ENCODE data around the gene MC1R. TPM values are rescaled to one million over a fixed set of nuclear protein-coding genes. Genes with fewer than 3 reads are reported as not detected.
"Not testable (repeated sequence)": the region's sequence is repeated elsewhere in the genome, so short reads cannot be mapped to it uniquely, and the experiment has no call there.

MC1R gene
- total RNA-seq, 4 donors from 2014 or later = 2.0 to 5.0 (median 2.9) TPM

DNA sequence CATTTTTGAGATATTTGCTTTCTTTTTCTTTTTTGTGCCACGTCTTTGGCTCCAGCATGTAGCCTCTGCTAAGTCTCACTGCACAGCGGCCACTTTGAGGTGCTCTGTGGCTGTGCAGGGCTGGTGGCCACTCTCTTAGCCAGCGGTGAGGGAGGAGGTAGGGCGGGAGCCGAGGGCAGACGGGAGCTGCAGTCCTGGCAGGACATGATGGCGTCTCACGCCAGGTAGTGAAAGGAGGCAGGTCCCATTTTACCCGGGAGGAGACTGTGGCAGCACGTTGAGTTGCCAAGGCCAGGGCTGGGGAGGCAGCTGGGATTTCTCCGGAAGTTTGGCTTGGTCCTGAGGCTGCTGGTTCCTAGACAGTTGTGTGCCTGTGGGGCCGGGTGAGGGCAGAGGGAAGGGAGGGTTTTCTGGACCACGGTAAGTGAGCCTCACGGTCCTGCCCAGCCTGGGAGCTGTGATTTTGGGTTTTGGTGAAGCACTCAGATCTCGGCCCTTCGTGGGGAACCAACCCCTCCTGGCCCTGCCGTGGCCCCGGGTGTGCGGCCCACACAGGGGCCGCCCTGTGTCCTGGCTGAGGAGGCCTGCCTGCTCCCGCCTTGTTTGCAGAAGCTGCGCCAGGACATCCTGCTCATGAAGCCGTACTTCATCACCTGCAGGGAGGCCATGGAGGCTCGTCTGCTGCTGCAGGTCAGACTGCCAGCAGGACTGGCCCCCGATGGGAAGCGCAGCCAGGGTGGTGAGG is 44.3 kb downstream of the MC1R start:
- H3K36me3 ChIP-seq = peaks cover 6 to 92% (median 74%) of the 10 kb centered on the region in 4 donors

DNA sequence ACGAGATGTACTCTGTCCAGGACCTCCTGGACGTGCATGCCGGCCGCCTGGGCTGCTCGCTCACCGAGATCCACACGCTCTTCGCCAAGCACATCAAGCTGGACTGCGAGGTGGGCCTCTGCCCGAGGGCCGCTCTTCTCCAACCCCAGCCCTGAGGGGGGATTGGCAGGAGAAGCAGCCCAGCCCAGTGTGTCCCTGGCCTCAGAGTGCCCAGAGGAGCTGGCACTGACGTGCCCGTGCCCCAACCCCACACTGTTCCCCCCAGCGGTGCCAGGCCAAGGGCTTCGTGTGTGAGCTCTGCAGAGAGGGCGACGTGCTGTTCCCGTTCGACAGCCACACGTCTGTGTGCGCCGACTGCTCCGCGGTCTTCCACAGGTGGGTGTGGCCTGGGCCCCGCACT is 45.5 kb downstream of the MC1R start:
- TF ChIP-seq POLR2A (IDR thresholded peaks at IDR 0.05; ENCODE audit: low read depth) (no peak), POLR2AphosphoS5 (IDR thresholded peaks at IDR 0.05) (no peak), EP300 (IDR thresholded peaks at IDR 0.05) (no peak)
- TF ChIP-seq, protein P1, sequence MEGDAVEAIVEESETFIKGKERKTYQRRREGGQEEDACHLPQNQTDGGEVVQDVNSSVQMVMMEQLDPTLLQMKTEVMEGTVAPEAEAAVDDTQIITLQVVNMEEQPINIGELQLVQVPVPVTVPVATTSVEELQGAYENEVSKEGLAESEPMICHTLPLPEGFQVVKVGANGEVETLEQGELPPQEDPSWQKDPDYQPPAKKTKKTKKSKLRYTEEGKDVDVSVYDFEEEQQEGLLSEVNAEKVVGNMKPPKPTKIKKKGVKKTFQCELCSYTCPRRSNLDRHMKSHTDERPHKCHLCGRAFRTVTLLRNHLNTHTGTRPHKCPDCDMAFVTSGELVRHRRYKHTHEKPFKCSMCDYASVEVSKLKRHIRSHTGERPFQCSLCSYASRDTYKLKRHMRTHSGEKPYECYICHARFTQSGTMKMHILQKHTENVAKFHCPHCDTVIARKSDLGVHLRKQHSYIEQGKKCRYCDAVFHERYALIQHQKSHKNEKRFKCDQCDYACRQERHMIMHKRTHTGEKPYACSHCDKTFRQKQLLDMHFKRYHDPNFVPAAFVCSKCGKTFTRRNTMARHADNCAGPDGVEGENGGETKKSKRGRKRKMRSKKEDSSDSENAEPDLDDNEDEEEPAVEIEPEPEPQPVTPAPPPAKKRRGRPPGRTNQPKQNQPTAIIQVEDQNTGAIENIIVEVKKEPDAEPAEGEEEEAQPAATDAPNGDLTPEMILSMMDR (IDR thresholded peaks at IDR 0.05) = no peak
- 95% methylated on average over 13 of the region's 25 CpGs for WGBS
- no peak overlapping the region for H3K4me3 ChIP-seq
- H3K36me3 ChIP-seq = peaks cover 0 to 79% (median 62%) of the 10 kb centered on the region in 4 donors
- no peak for DNase-seq (ENCODE audit: extremely low spot score)
- no peaks in the 10 kb centered on the region for H3K9me3 ChIP-seq
- H3K27ac ChIP-seq (replicated peaks in 1 of 4) = no peak overlapping the region
- intact Hi-C loops (cut with DNase I) = no loop called here
- H3K4me1 ChIP-seq = no peaks in the 10 kb centered on the region
- H3K27me3 ChIP-seq = no peaks in the 10 kb centered on the region

More for the DNA sequence above, 44.3 kb downstream of the MC1R start:
- no peak for DNase-seq (ENCODE audit: extremely low spot score)
- no peaks in the 10 kb centered on the region for H3K27me3 ChIP-seq
- no peaks in the 10 kb centered on the region for H3K9me3 ChIP-seq
- intact Hi-C loops (cut with DNase I) = no loop called here
- H3K4me3 ChIP-seq = no peak overlapping the region
- TF ChIP-seq POLR2AphosphoS5 (IDR thresholded peaks at IDR 0.05) (no peak), EP300 (IDR thresholded peaks at IDR 0.05) (no peak), POLR2A (IDR thresholded peaks at IDR 0.05; ENCODE audit: low read depth) (no peak)
- TF ChIP-seq, protein P1 (IDR thresholded peaks at IDR 0.05) = no peak
- H3K27ac ChIP-seq (replicated peaks in 1 of 4) = no peak overlapping the region
- 87% methylated on average over 17 of the region's 26 CpGs for whole genome bisulfite sequencing
- H3K4me1 ChIP-seq = no peaks in the 10 kb centered on the region

DNA sequence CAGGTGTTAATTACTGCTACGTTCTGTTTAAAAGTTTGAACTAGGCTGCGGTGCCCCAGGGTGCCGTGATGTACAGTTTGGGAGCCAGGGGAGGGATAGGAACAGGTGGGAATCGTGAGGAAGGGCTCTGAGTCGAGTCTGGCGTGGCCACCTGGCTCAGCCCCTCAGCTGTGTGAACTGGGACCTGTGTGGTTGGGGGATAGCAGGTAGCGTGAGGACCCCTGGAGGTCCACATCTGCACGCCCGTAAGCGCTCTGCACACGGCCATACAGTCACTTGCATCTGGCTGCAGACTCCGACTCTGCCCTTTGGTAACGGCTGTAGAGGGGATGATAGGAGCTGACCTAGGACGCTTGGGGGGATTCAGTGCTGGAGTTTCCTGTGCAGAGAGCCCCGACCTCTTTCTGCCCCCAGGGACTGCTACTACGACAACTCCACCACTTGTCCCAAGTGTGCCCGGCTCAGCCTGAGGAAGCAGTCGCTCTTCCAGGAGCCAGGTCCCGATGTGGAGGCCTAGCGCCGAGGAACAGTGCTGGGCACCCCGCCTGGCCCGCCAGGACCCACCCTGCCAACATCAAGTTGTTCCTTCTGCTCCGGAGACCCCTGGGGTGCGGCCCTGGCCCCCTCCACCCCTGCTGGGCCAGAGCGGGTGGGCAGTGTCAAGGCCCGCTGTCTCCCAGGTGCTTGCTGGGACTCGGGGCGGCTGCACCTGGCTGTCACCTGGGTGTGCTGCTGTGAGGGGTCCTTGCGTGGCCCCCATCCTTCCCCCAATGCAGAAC is 47.0 kb downstream of the MC1R start:
- no peak for DNase-seq (ENCODE audit: extremely low spot score)
- peaks cover 0 to 9% (median 0%) of the 10 kb centered on the region in 4 donors for H3K4me1 ChIP-seq
- no peak overlapping the region for H3K4me3 ChIP-seq
- H3K36me3 ChIP-seq = peaks cover 0 to 65% (median 54%) of the 10 kb centered on the region in 4 donors
- H3K27me3 ChIP-seq = no peaks in the 10 kb centered on the region
- TF ChIP-seq, protein P1 (IDR thresholded peaks at IDR 0.05) = no peak
- no peak for TF ChIP-seq POLR2AphosphoS5 (IDR thresholded peaks at IDR 0.05)
- TF ChIP-seq POLR2A (IDR thresholded peaks at IDR 0.05; ENCODE audit: low read depth) = no peak
- no peak for TF ChIP-seq EP300 (IDR thresholded peaks at IDR 0.05)
- H3K9me3 ChIP-seq = no peaks in the 10 kb centered on the region
- 89% methylated on average over 29 of the region's 30 CpGs for WGBS
- intact Hi-C loops (cut with DNase I) = no loop called here
- no peak overlapping the region for H3K27ac ChIP-seq (replicated peaks in 1 of 4)

DNA sequence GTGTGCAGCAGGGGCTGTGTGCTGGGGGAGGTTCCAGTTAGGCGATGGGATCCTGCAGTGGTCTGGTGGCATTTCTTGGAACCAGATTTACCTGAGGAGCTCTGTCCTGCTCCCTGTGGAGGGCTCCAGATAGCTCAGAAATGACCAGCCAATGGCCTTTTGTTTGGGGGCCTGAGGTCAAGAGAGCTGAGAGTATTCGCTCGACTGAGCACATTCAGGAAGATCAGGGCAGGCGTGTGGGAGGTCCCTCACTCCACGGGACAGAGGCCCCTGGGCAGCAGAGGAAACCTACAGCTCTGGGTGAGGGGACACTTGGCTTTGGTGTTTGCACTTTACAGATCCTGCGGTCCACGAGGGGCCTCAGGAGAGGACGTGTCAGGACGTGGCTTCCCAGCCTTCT is 48.1 kb downstream of the MC1R start:
- Histone ChIP-seq H3K27me3 (no peaks in the 10 kb centered on the region), H3K4me3 (no peak overlapping the region), H3K36me3 (peaks cover 0 to 54% (median 43%) of the 10 kb centered on the region in 4 donors), H3K4me1 (peaks cover 11 to 20% (median 11%) of the 10 kb centered on the region in 4 donors), H3K27ac (replicated peaks in 1 of 4) (no peak overlapping the region), H3K9me3 (no peaks in the 10 kb centered on the region)
- no peak for DNase-seq (ENCODE audit: extremely low spot score)
- TF ChIP-seq POLR2AphosphoS5 (IDR thresholded peaks at IDR 0.05) = no peak
- TF ChIP-seq, protein P1 (IDR thresholded peaks at IDR 0.05) = no peak
- no peak for TF ChIP-seq POLR2A (IDR thresholded peaks at IDR 0.05; ENCODE audit: low read depth)
- no peak for TF ChIP-seq EP300 (IDR thresholded peaks at IDR 0.05)
- intact Hi-C loops (cut with DNase I) = no loop called here
- WGBS = 91% methylated on average over 5 of the region's 9 CpGs

DNA sequence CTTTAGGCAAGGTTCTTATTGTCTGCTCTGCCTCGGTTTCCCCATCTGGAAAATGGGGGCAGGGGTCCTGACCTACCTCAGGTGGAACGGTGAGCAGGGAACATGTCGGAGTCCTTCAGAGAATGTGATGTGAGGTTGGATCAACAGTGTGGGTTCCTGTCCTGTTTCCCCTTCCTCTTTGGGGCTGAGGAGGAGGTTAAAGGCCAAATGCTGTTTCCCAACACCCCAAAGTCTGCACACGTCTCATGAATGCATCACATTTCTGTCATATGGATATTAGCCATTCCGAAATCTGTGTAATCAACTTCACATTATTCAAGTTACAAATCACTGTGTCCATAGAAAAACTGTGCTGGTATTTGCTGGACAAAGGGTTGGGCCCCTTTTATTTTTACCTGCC is 48.8 kb downstream of the MC1R start:
- H3K27me3 ChIP-seq; intact Hi-C loops (cut with DNase I); H3K4me3 ChIP-seq; H3K9me3 ChIP-seq; DNase-seq (ENCODE audit: extremely low spot score); H3K27ac ChIP-seq (replicated peaks in 1 of 4): not testable (repeated sequence)
- H3K36me3 ChIP-seq = peaks cover 0 to 47% (median 40%) of the 10 kb centered on the region in 4 donors
- peaks cover 14 to 24% (median 15%) of the 10 kb centered on the region in 4 donors for H3K4me1 ChIP-seq
- WGBS = 82% methylated on average over 5 of the region's 5 CpGs

DNA sequence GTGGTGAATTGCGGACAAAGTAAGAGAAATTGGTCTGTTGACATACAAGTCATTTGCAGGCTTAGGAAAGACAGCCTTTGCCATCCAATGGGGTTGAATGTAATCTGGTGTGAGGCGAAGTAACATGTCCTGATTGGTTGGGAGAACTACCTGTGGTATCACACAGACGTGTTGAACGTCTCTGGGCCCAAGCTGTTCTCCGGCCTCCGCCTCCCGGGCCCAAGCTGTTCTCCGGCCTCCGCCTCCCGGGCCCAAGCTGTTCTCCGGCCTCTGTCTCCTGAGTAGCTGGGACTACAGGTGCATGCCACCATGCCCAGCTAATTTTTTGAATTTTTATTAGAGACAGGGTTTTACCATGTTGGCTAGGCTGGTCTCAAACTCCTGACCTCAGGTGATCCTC is 49.4 kb downstream of the MC1R start:
- DNase-seq (ENCODE audit: extremely low spot score); H3K27ac ChIP-seq (replicated peaks in 1 of 4); H3K27me3 ChIP-seq; H3K4me3 ChIP-seq; H3K9me3 ChIP-seq; intact Hi-C loops (cut with DNase I): not testable (repeated sequence)
- Histone ChIP-seq H3K36me3 (peaks cover 0 to 40% (median 35%) of the 10 kb centered on the region in 4 donors), H3K4me1 (peaks cover 14 to 25% (median 16%) of the 10 kb centered on the region in 4 donors)
- WGBS = 90% methylated on average over 5 of the region's 11 CpGs
